ENCODE data around the gene PRIMA1.

Gene PRIMA1

DNA sequence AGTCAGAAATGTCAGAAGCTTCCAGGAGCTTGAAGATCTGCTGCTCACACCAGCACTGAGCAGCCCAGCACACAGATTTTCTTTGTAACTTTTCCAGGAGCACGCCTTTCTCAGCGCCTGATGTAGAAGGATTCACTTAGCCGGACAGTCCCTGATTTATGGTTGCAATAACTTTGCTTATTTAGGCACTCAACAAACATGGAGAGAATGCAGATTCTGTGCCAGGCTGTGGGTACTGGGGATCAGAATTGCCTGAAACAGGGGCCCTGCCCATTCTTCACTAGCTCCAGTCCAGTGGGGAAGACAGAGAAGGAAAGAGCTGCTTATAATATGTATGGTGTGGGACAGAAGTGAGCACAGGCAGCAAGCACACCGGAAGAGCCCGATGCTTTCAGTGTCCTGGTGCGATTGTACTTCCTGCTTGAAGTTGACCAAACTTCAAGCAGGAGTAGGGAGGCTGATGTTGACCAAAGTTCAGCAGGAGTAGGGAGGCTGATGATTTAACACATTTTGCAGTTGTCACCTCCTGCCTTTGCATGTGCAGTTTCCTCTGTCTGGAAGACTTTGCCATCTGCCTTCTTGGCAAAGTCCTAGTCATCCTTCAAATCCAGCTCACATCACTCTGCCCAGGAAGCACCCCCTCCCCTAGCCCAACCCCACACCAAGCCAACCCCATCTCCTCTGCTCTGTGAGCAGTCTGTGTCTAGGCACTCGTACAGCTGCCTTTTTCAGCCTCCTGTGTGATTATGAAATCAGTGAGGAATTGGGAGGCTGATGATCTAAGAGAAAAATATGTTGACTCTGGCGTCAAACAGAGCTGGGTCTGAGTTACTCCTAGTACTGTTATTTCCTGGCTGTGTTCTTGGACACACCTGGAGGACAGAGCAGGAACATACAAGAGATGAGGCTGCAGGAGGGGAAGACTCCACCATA is 12.0 kb upstream of the PRIMA1 start:
- TF ChIP-seq, protein P1, sequence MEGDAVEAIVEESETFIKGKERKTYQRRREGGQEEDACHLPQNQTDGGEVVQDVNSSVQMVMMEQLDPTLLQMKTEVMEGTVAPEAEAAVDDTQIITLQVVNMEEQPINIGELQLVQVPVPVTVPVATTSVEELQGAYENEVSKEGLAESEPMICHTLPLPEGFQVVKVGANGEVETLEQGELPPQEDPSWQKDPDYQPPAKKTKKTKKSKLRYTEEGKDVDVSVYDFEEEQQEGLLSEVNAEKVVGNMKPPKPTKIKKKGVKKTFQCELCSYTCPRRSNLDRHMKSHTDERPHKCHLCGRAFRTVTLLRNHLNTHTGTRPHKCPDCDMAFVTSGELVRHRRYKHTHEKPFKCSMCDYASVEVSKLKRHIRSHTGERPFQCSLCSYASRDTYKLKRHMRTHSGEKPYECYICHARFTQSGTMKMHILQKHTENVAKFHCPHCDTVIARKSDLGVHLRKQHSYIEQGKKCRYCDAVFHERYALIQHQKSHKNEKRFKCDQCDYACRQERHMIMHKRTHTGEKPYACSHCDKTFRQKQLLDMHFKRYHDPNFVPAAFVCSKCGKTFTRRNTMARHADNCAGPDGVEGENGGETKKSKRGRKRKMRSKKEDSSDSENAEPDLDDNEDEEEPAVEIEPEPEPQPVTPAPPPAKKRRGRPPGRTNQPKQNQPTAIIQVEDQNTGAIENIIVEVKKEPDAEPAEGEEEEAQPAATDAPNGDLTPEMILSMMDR (IDR thresholded peaks at IDR 0.05; ENCODE audit: low read depth, low read length, missing control alignments), result no peak
- no peak for DNase-seq
- in situ Hi-C loops (cut with HindIII; ENCODE audit: low pct_ligation_motif_present, low sequenced_read_pairs), result no loop called here

DNA sequence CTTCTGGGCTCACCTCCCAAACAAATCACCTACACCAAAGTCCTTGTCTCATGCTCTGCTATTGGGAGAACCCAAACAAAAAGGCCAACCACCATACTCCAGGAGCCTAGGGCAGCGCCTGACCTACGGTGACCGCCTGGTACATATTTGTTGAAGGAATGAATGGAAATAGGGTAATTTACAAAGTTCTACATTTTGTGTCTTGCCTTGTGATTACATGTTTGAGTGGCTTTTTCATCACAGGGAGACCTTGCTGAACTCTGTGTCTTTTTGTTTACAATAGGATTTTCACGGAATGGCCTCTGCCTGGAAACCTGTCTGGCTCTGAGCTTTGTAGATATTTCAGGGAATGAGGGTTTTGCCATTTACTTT is 11.3 kb upstream of the PRIMA1 start:
- Histone ChIP-seq H3K27me3 (replicated peaks) (no peaks in the 10 kb centered on the region), H3K36me3 (replicated peaks) (no peaks in the 10 kb centered on the region), H3K4me3 (ENCODE audit: low read depth, low read length) (no peak overlapping the region), H3K27ac (no peak overlapping the region)
- in situ Hi-C loops (cut with HindIII; ENCODE audit: low pct_ligation_motif_present, low sequenced_read_pairs), result no loop called here
- no peak for DNase-seq
- TF ChIP-seq, protein P1 (IDR thresholded peaks at IDR 0.05; ENCODE audit: low read depth, low read length, missing control alignments), result no peak

More for the DNA sequence above, 12.0 kb upstream of the PRIMA1 start:
- Histone ChIP-seq H3K4me3 (ENCODE audit: low read depth, low read length) (no peak overlapping the region), H3K36me3 (replicated peaks) (no peaks in the 10 kb centered on the region), H3K27ac (no peak overlapping the region), H3K27me3 (replicated peaks) (no peaks in the 10 kb centered on the region)

DNA sequence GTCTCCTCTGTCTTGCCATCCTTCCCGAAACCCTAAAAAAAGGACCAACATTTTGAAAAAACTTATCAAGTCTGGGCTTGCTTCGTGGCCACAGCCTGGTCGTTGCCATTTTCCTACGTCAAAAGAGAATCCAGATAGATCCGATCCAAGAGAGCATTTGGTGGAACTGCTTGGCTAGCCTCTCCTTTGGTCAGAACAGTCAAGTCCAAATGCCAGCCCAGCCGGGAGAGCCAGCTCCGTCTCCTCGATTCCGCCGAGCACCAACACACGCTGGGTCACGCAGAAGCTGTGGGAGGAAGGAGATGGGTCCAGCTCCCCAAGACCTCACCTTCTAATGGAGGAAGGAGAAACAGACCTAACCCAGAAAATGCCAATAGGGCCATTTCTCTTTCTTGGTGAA is 9.3 kb upstream of the PRIMA1 start:
- in situ Hi-C loops (cut with HindIII; ENCODE audit: low pct_ligation_motif_present, low sequenced_read_pairs), result no loop called here
- Histone ChIP-seq H3K27me3 (replicated peaks) (no peaks in the 10 kb centered on the region), H3K36me3 (replicated peaks) (no peaks in the 10 kb centered on the region), H3K4me3 (ENCODE audit: low read depth, low read length) (no peak overlapping the region), H3K27ac (no peak overlapping the region)
- no peak for DNase-seq
- TF ChIP-seq, protein P1 (IDR thresholded peaks at IDR 0.05; ENCODE audit: low read depth, low read length, missing control alignments), result no peak

DNA sequence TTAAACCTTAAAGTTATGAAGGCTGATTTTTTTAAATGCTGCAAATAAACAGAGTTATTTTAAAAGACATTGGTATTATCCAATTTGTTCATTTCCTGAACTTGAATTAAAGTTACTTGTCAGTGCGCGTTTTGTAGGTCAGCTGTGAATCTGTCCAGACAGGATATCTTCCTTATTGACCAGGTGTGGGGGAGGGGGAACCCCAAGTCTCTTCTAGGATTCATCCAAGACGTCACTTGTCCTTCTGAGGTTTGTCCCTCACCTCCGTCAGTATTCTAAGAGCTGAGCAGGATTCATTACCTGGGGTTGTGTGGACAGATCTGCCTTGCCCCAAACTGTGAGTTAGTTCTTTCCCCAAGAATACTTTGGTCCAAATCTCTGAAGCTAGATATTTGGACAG is 8.8 kb upstream of the PRIMA1 start:
- no peaks in the 10 kb centered on the region for H3K36me3 ChIP-seq (replicated peaks)
- H3K27me3 ChIP-seq (replicated peaks), result no peaks in the 10 kb centered on the region
- no peak overlapping the region for H3K27ac ChIP-seq
- TF ChIP-seq, protein P1 (IDR thresholded peaks at IDR 0.05; ENCODE audit: low read depth, low read length, missing control alignments), result no peak
- DNase-seq, result no peak
- in situ Hi-C loops (cut with HindIII; ENCODE audit: low pct_ligation_motif_present, low sequenced_read_pairs), result no loop called here
- no peak overlapping the region for H3K4me3 ChIP-seq (ENCODE audit: low read depth, low read length)

DNA sequence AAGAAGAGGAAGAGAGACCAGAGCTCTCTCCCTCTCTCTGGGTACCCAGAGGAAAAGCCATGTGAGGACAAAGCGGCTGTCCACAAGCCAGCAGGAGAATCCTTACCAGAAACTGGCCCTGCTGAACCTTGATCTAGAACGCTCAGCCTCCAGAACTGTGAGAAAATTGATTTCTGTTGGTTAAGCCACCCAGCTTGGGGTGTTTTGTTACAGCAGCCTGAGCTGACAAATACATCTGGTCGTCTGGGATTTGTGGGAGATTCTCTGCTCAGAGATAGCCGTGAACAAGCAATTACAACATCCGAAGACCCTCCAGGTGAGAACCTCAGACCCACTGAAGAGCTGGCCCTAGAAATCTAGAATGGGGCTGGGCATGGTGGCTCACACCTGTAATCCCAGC is 6.5 kb upstream of the PRIMA1 start:
- no peak for DNase-seq
- Histone ChIP-seq H3K36me3 (replicated peaks) (no peaks in the 10 kb centered on the region), H3K27ac (no peak overlapping the region), H3K4me3 (ENCODE audit: low read depth, low read length) (no peak overlapping the region), H3K27me3 (replicated peaks) (peaks cover under 1% of the 10 kb centered on the region)
- in situ Hi-C loops (cut with HindIII; ENCODE audit: low pct_ligation_motif_present, low sequenced_read_pairs), result no loop called here
- TF ChIP-seq, protein P1 (IDR thresholded peaks at IDR 0.05; ENCODE audit: low read depth, low read length, missing control alignments), result no peak
